Stimulated activated CD4-positive, alpha-beta T cell treated with anti-CD3 and anti-CD28 coated beads, Interleukin-4, amount 100 ng/mL, for 1 hour (primary cell): Measurements from ENCODE around the gene ABCB9.
A peak's percentile ranks its signal among the peaks of the same experiment; 100 is the strongest.

Experiments used
- DNase-seq: peaks from one replicate; pipeline ENCODE4 v3.0.0-alpha.2; 2020

Gene ABCB9

GRCh38 chr12:122980183-122981035 lies 14.1 kb upstream of the ABCB9 start, which contains the start of gene ARL6IP4:
Gene ARL6IP4 (plus strand): TSS chr12:122980681. CDS start chr12:122981140, 459 bp downstream.
- peak; percentile 70 for DNase-seq

- no peak for DNase-seq
Observed at GRCh38 chr12:122979908-122980182, 13.6 kb upstream of the ABCB9 start.

GRCh38 chr12:122979001-122979907 lies 13.0 kb upstream of the ABCB9 start:
- DNase-seq = no peak

- no peak for DNase-seq
Observed at GRCh38 chr12:122978507-122978955, 12.3 kb upstream of the ABCB9 start.

GRCh38 chr12:122977655-122978392 lies 11.6 kb upstream of the ABCB9 start:
- no peak for DNase-seq

GRCh38 chr12:122977153-122977552 lies 10.9 kb upstream of the ABCB9 start:
- no peak for DNase-seq

GRCh38 chr12:122976648-122976975 lies 10.3 kb upstream of the ABCB9 start:
- no peak for DNase-seq

GRCh38 chr12:122975790-122976647 lies 9.8 kb upstream of the ABCB9 start:
- no peak for DNase-seq

- DNase-seq = peak; percentile 93
Observed at GRCh38 chr12:122974892-122975789, 8.9 kb upstream of the ABCB9 start, which contains the start of gene OGFOD2. Gene OGFOD2 (plus strand): TSS chr12:122975244. CDS start chr12:122975252, 8 bp downstream.

- DNase-seq = peak; percentile 99
Observed at GRCh38 chr12:122974274-122974891, 8.1 kb upstream of the ABCB9 start.

GRCh38 chr12:122969676-122970075 lies 3.4 kb upstream of the ABCB9 start:
- no peak for DNase-seq

GRCh38 chr12:122968104-122968503 lies 1.8 kb upstream of the ABCB9 start:
- DNase-seq = no peak

GRCh38 chr12:122966743-122967550 lies 684 bp upstream of the ABCB9 start:
- no peak for DNase-seq

GRCh38 chr12:122965321-122965751 lies 927 bp downstream of the ABCB9 start:
- DNase-seq = no peak

GRCh38 chr12:122964439-122965257 lies 1.6 kb downstream of the ABCB9 start:
- DNase-seq = no peak

GRCh38 chr12:122963941-122964265 lies 2.4 kb downstream of the ABCB9 start:
- no peak for DNase-seq

GRCh38 chr12:122961531-122962329 lies 4.5 kb downstream of the ABCB9 start:
- no peak for DNase-seq

GRCh38 chr12:122960193-122960569 lies 6.1 kb downstream of the ABCB9 start:
- no peak for DNase-seq
